ENCODE data around the gene LMBRD1. TPM values are rescaled to one million over a fixed set of nuclear protein-coding genes. Genes with fewer than 3 reads are reported as not detected.
A peak's percentile ranks its signal among the peaks of the same experiment; 100 is the strongest.

LMBRD1 gene
- total and polyA plus RNA-seq, 2 of the 8 experiments (the other 6 are each of a cell fraction or from before 2014, with no cell fraction given): 9.1 to 16.8 TPM

DNA sequence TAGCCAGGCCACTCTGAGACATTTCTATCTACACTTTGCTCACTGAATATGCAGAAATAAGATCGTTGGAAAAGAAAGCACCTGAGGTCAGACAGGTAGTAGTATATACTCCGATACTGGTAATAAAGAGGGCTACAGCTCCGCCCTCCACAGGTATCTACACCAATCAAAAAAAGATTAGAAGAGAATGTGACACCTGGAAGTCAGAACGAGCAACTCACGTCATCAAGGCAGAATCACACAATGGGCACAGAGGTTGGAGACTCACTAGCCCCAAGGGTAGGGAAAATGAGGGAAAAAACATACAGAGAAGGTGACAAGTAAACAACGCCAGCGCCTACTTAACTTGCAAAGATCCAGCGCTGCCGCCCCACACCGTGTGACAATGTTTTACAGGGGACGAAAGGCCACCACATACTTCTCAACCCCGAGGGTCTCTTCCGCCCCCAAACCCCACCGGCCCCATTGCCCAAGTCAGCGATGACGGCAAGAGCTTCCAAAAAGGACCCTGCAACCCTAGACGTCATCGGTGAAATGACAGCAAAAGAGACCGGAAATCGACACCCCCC, 653 bp downstream of the LMBRD1 start:
- Histone ChIP-seq H3K9ac (replicated peaks in 1 of 4; ENCODE audit: extremely low read depth in 1 of 4, low read depth in 3 of 4, low read length in 3 of 4) (peak overlapping the region; percentile 82 to 98 (median 87)), H3K14ac (ENCODE audit: insufficient read length) (no peak overlapping the region), H3K27me3 (replicated peaks in 1 of 4; ENCODE audit: control insufficient read depth in 3 of 4, extremely low read depth in 1 of 4, insufficient read depth in 3 of 4, low read length in 3 of 4) (no peaks in the 10 kb centered on the region), H3K23ac (ENCODE audit: insufficient read length) (no peak overlapping the region), H2BK5ac (ENCODE audit: low read depth, low read length) (peak overlapping the region; percentile 89), H2BK12ac (ENCODE audit: low read depth, low read length) (no peak overlapping the region), H2BK15ac (ENCODE audit: low read length) (0 out of 2 replicates have a peak overlapping the region, but pooled peaks have one; percentile 31), H4K8ac (ENCODE audit: extremely low read depth, insufficient read depth, low read length) (peak overlapping the region; percentile 92), H3K4me3 (ENCODE audit: extremely low read depth in 1 of 4, insufficient read depth in 2 of 4, low read depth in 3 of 4, low read length in 4 of 4) (peak overlapping the region; percentile 83 to 98 (median 90)), H3K79me1 (ENCODE audit: low read depth, low read length) (peaks cover 3% of the 10 kb centered on the region), H3K4me2 (ENCODE audit: insufficient read depth in 1 of 2, low read depth in 2 of 2, low read length in 2 of 2) (peak overlapping the region; percentile 66 to 91), H4K91ac (replicated peaks; ENCODE audit: insufficient read length, low read length) (no peak overlapping the region), H2BK120ac (replicated peaks; ENCODE audit: low read depth, low read length) (no peak overlapping the region), H4K5ac (ENCODE audit: insufficient read length, low read depth, low read length) (peak overlapping the region; percentile 8), H3K4ac (replicated peaks; ENCODE audit: insufficient read length, low read depth, low read length) (no peak overlapping the region), H3K79me2 (ENCODE audit: control insufficient read depth in 1 of 2, insufficient read depth in 2 of 2, low read length in 2 of 2) (peaks cover 0 to 43% of the 10 kb centered on the region in 2 experiments; a peak in 3 of 4 replicates), H3K9me3 (ENCODE audit: insufficient read depth in 2 of 2, low read depth in 1 of 2, low read length in 1 of 2) (no peaks in the 10 kb centered on the region), H3K36me3 (ENCODE audit: control insufficient read depth in 2 of 4, insufficient read depth in 4 of 4, low read length in 3 of 4) (no peaks in the 10 kb centered on the region), H3K4me1 (replicated peaks in 1 of 4; ENCODE audit: control insufficient read depth in 3 of 4, insufficient read depth in 4 of 4, low read length in 3 of 4) (peaks cover 1 to 9% (median 6%) of the 10 kb centered on the region in 4 experiments; a peak in 3 of 7 replicates), H3K23me2 (ENCODE audit: low read depth, low read length) (0 out of 2 replicates have a peak, but pooled peaks cover 2% of the 10 kb centered on the region), H3K27ac (ENCODE audit: low read depth, low read length) (peak overlapping the region; percentile 89), H4K20me1 (replicated peaks in 1 of 2; ENCODE audit: control insufficient read depth in 1 of 2, insufficient read depth in 2 of 2, low read length in 2 of 2) (peaks cover under 1 to 2% of the 10 kb centered on the region in 2 experiments), H2BK20ac (ENCODE audit: low read length) (no peak overlapping the region), H2AFZ (ENCODE audit: low read length) (0 out of 2 replicates have a peak overlapping the region, but pooled peaks have one; percentile 11), H3K56ac (replicated peaks; ENCODE audit: insufficient read length, low read depth, low read length) (no peak overlapping the region), H2AK5ac (ENCODE audit: low read depth, low read length) (no peak overlapping the region), H3K18ac (ENCODE audit: extremely low read depth, low read length) (peak overlapping the region; percentile 38; the same call in 1 of the 2 replicates)
- DNase-seq (ENCODE audit: low read depth in 1 of 2, low spot score in 2 of 2) (no peak), FAIRE-seq (peak; percentile 57)
- WGBS, 2 experiments (ENCODE audit: extremely low coverage in 1 of 2, insufficient coverage in 1 of 2, insufficient read length in 1 of 2, insufficient replicate concordance in 2 of 2, low coverage in 1 of 2, low lambda C conversion rate in 2 of 2, missing lambda C conversion rate in 1 of 2): 3% methylated on average over 15 of the region's 20 CpGs; no CpG with 5 or more reads in 1 of the 2 experiments
- POLR2A ChIA-PET (ENCODE audit: partially characterized antibody): interaction anchor here (0.9 to 1.3 kb wide), 4 partner anchors 20 to 61 kb away, joined by 3 to 4 read pairs (median 3); no protein-coding TSS in a partner anchor
- CTCF ChIA-PET (ENCODE audit: partially characterized antibody): interaction anchor here (0.6 to 2.0 kb wide), 12 partner anchors 9 to 311 kb away, joined by 3 to 8 read pairs (median 4); no protein-coding TSS in a partner anchor
- TF ChIP-seq HDAC2 (IDR thresholded peaks at IDR 0.05; ENCODE audit: borderline replicate concordance in 1 of 2, low read depth in 2 of 2, low read length in 2 of 2) (no peak), RXRA (IDR thresholded peaks at IDR 0.05; ENCODE audit: insufficient read depth, low read depth, low read length) (no peak), BRCA1 (IDR thresholded peaks at IDR 0.05; ENCODE audit: low read depth, low read length) (no peak), SP2 (IDR thresholded peaks at IDR 0.05; ENCODE audit: low read length) (no peak), CBX5 (IDR thresholded peaks at IDR 0.05; ENCODE audit: low read depth, low read length) (no peak), POLR2A (IDR thresholded peaks at IDR 0.05; ENCODE audit: control extremely low read depth in 1 of 2, low read depth in 2 of 2, low read length in 2 of 2) (peak; percentile 47 to 79; a peak in 2 of 3 replicates), RNF2 (IDR thresholded peaks at IDR 0.05; ENCODE audit: borderline replicate concordance, low read depth, low read length, missing control alignments, poor library complexity, severe bottlenecking) (no peak), BACH1 (IDR thresholded peaks at IDR 0.05; ENCODE audit: low read length) (no peak), CHD2 (IDR thresholded peaks at IDR 0.05; ENCODE audit: low read length) (no peak), TAF7 (optimal IDR thresholded peaks at IDR 0.05; ENCODE audit: borderline replicate concordance, low read depth, low read length) (no peak), FOSL1 (IDR thresholded peaks at IDR 0.05; ENCODE audit: insufficient read depth, low read depth, low read length) (no peak), CHD1 (IDR thresholded peaks at IDR 0.05; ENCODE audit: low read depth, low read length) (no peak), ASH2L (IDR thresholded peaks at IDR 0.05; ENCODE audit: low read length) (no peak)
